ENCODE data around the gene SFRP5.

Gene SFRP5

GRCh38 chr10:97761331-97761865 is 10.4 kb downstream of the SFRP5 start:
- DNase-seq (ENCODE audit: low read depth) = no peak
- TF ChIP-seq CTCF (IDR thresholded peaks at IDR 0.05; ENCODE audit: insufficient read depth, low read depth, low read length, missing control alignments) = no peak

GRCh38 chr10:97760461-97761257 is 11.1 kb downstream of the SFRP5 start:
- no peak for TF ChIP-seq CTCF (IDR thresholded peaks at IDR 0.05; ENCODE audit: insufficient read depth, low read depth, low read length, missing control alignments)
- no peak overlapping the region for H3K4me3 ChIP-seq (ENCODE audit: low read depth, low read length)
- DNase-seq (ENCODE audit: low read depth) = no peak

More at GRCh38 chr10:97761331-97761865, 10.4 kb downstream of the SFRP5 start:
- no peak overlapping the region for H3K4me3 ChIP-seq (ENCODE audit: low read depth, low read length)

- no peak for DNase-seq (ENCODE audit: low read depth)
- no peak for TF ChIP-seq CTCF (IDR thresholded peaks at IDR 0.05; ENCODE audit: insufficient read depth, low read depth, low read length, missing control alignments)
- no peak overlapping the region for H3K4me3 ChIP-seq (ENCODE audit: low read depth, low read length)
These were observed 11.9 kb downstream of the SFRP5 start for GRCh38 chr10:97759946-97760345.

- no peak overlapping the region for H3K4me3 ChIP-seq (ENCODE audit: low read depth, low read length)
- DNase-seq (ENCODE audit: low read depth) = peak; percentile 59
- peak; percentile 85 for TF ChIP-seq CTCF (IDR thresholded peaks at IDR 0.05; ENCODE audit: insufficient read depth, low read depth, low read length, missing control alignments)
These were observed 12.5 kb downstream of the SFRP5 start for GRCh38 chr10:97759158-97759887.

- TF ChIP-seq CTCF (IDR thresholded peaks at IDR 0.05; ENCODE audit: insufficient read depth, low read depth, low read length, missing control alignments) = no peak
- no peak for DNase-seq (ENCODE audit: low read depth)
- H3K4me3 ChIP-seq (ENCODE audit: low read depth, low read length) = no peak overlapping the region
These were observed 14.3 kb downstream of the SFRP5 start for GRCh38 chr10:97757471-97757870.

- no peak overlapping the region for H3K4me3 ChIP-seq (ENCODE audit: low read depth, low read length)
- TF ChIP-seq CTCF (IDR thresholded peaks at IDR 0.05; ENCODE audit: insufficient read depth, low read depth, low read length, missing control alignments) = no peak
- no peak for DNase-seq (ENCODE audit: low read depth)
These were observed 16.1 kb downstream of the SFRP5 start for GRCh38 chr10:97755718-97756117.

Data from GM12865 (cell line).